Hepatocyte (in vitro differentiated cells): Measurements from ENCODE around the gene NDUFB3. TPM values are rescaled to one million over a fixed set of nuclear protein-coding genes. Genes with fewer than 3 reads are reported as not detected.

Experiments
- DNase-seq: peaks from one replicate; pipeline ENCODE4 v3.0.0-alpha.2; 2016; ENCODE audit warnings: low spot score
- H2AFZ ChIP-seq: fragments of 200-600 bp; sonication (generic); 2 replicates; pipeline ENCODE4 v1.6.0; 2016; ENCODE audit warnings: antibody characterized with exemption, mild to moderate bottlenecking
- H3K27ac ChIP-seq: fragments of 200-600 bp; sonication (generic); 2 replicates; pipeline ENCODE4 v1.5.1; 2016; ENCODE audit warnings: mild to moderate bottlenecking
- H3K27me3 ChIP-seq: fragments of 200-600 bp; sonication (generic); 2 replicates; pipeline ENCODE4 v1.6.1; 2016
- H3K36me3 ChIP-seq: fragments of 200-600 bp; sonication (generic); replicated peaks from 2 replicates; pipeline ENCODE4 v1.5.1; 2016; ENCODE audit warnings: low read depth; ENCODE audit not compliant: insufficient read depth
- H3K4me1 ChIP-seq: fragments of 200-600 bp; sonication (generic); 2 replicates; pipeline ENCODE4 v1.5.1; 2016; ENCODE audit warnings: mild to moderate bottlenecking, moderate library complexity; ENCODE audit not compliant: insufficient read depth
- H3K4me2 ChIP-seq: fragments of 200-600 bp; sonication (generic); 2 replicates; pipeline ENCODE4 v1.6.0; 2016
- H3K4me3 ChIP-seq: fragments of 200-600 bp; sonication (generic); 2 replicates; pipeline ENCODE4 v1.5.1; 2016; ENCODE audit warnings: mild to moderate bottlenecking
- H3K79me2 ChIP-seq: fragments of 200-600 bp; sonication (generic); 2 replicates; pipeline ENCODE4 v1.6.0; 2017; ENCODE audit warnings: mild to moderate bottlenecking
- H3K9me2 ChIP-seq: fragments of 200-600 bp; sonication (generic); replicated peaks from 2 replicates; pipeline ENCODE4 v1.6.0; 2017; ENCODE audit warnings: mild to moderate bottlenecking; ENCODE audit not compliant: insufficient read depth
- H3K9me3 ChIP-seq: fragments of 200-600 bp; sonication (generic); 2 replicates; pipeline ENCODE4 v1.5.1; 2016; ENCODE audit warnings: low read depth, mild to moderate bottlenecking
- H4K20me1 ChIP-seq: fragments of 200-600 bp; sonication (generic); 2 replicates; pipeline ENCODE4 v1.6.0; 2016; ENCODE audit warnings: mild to moderate bottlenecking; ENCODE audit not compliant: insufficient read depth, poor library complexity, severe bottlenecking
- CTCF ChIP-seq: fragments of 200-600 bp; sonication (generic); IDR thresholded peaks from 2 replicates; pipeline ENCODE4 v1.5.1; 2016; ENCODE audit warnings: antibody characterized with exemption, mild to moderate bottlenecking; ENCODE audit not compliant: poor library complexity
- EZH2 ChIP-seq: fragments of 200-600 bp; sonication (generic); IDR thresholded peaks from 2 replicates; pipeline ENCODE4 v1.6.1; 2016; ENCODE audit warnings: antibody characterized with exemption, mild to moderate bottlenecking, borderline replicate concordance
- EZH2phosphoT487 ChIP-seq: fragments of 200-600 bp; sonication (generic); IDR thresholded peaks from one replicate; pipeline ENCODE4 v1.6.1; 2018; ENCODE audit warnings: antibody characterized with exemption, mild to moderate bottlenecking, low read depth, moderate library complexity; ENCODE audit not compliant: unreplicated experiment, severe bottlenecking
- WGBS: methylation state at CpG from one replicate; pipeline ENCODE4 v1.1.6; 2016; ENCODE audit warnings: low lambda C conversion rate; ENCODE audit errors: missing lambda C conversion rate; 5-methylcytosine and 5-hydroxymethylcytosine counted together
- polyA plus RNA-seq: library from polyadenylated mRNA; unstranded; fragments of >200 nt; fragmentation: Nextera tagmentation; extraction: Ambion mirVana; gene quantifications from 2 replicates; pipeline ENCODE4 v1.2.1, GENCODE V29; 2016
- total RNA-seq: library from RNA; depleted of rRNA; stranded (reverse); fragments of >200 nt; gene quantifications from 2 replicates; pipeline ENCODE4 v1.2.3, GENCODE V29; 2014

The NDUFB3 gene
- total and polyA plus RNA-seq, 2 experiments from 2014 or later: 96.2 to 229 TPM

GRCh38 chr2:201084863-201085262 lies 13.1 kb downstream of the NDUFB3 start:
- Histone ChIP-seq H3K27ac (no peak overlapping the region), H3K4me1 (no peaks in the 10 kb centered on the region), H4K20me1 (no peaks in the 10 kb centered on the region), H3K36me3 (no peaks in the 10 kb centered on the region), H2AFZ (no peak overlapping the region), H3K4me3 (no peak overlapping the region), H3K4me2 (no peak overlapping the region), H3K27me3 (no peaks in the 10 kb centered on the region), H3K9me3 (no peaks in the 10 kb centered on the region), H3K79me2 (peaks cover 6% of the 10 kb centered on the region), H3K9me2 (no peaks in the 10 kb centered on the region)
- WGBS: 92% methylated on average over 2 of the region's 2 CpGs
- no peak for DNase-seq
- TF ChIP-seq EZH2 (no peak), EZH2phosphoT487 (no peak), CTCF (no peak)

- no peaks in the 10 kb centered on the region for H3K9me3 ChIP-seq
- H3K9me2 ChIP-seq: no peaks in the 10 kb centered on the region
- no peaks in the 10 kb centered on the region for H3K36me3 ChIP-seq
- no peaks in the 10 kb centered on the region for H3K27me3 ChIP-seq
- no peak overlapping the region for H3K27ac ChIP-seq
- no peak overlapping the region for H3K4me2 ChIP-seq
- H4K20me1 ChIP-seq: no peaks in the 10 kb centered on the region
- no peaks in the 10 kb centered on the region for H3K4me1 ChIP-seq
- H3K4me3 ChIP-seq: no peak overlapping the region
- DNase-seq: no peak
- no peaks in the 10 kb centered on the region for H3K79me2 ChIP-seq
- TF ChIP-seq EZH2phosphoT487: no peak
- TF ChIP-seq EZH2: no peak
- no peak for TF ChIP-seq CTCF
- H2AFZ ChIP-seq: no peak overlapping the region
- 94% methylated on average over 4 of the region's 4 CpGs for WGBS
Measured at GRCh38 chr2:201090574-201090973, 18.8 kb downstream of the NDUFB3 start.

GRCh38 chr2:201093573-201093972 lies 21.8 kb downstream of the NDUFB3 start:
- Histone ChIP-seq H3K79me2 (no peaks in the 10 kb centered on the region), H3K4me3 (no peak overlapping the region), H3K36me3 (no peaks in the 10 kb centered on the region), H3K27ac (no peak overlapping the region), H3K27me3 (no peaks in the 10 kb centered on the region), H3K9me3 (no peaks in the 10 kb centered on the region), H4K20me1 (no peaks in the 10 kb centered on the region), H3K4me2 (no peak overlapping the region), H3K4me1 (no peaks in the 10 kb centered on the region), H3K9me2 (no peaks in the 10 kb centered on the region), H2AFZ (no peak overlapping the region)
- DNase-seq: no peak
- TF ChIP-seq EZH2phosphoT487 (no peak), CTCF (no peak), EZH2 (no peak)
- 97% methylated on average over 5 of the region's 5 CpGs for WGBS

GRCh38 chr2:201100497-201100896 lies 28.7 kb downstream of the NDUFB3 start:
- Histone ChIP-seq H3K27ac (no peak overlapping the region), H3K27me3 (no peaks in the 10 kb centered on the region), H3K4me2 (no peak overlapping the region), H3K4me1 (no peaks in the 10 kb centered on the region), H3K9me3 (no peaks in the 10 kb centered on the region), H3K36me3 (no peaks in the 10 kb centered on the region), H2AFZ (no peak overlapping the region), H3K9me2 (no peaks in the 10 kb centered on the region), H4K20me1 (no peaks in the 10 kb centered on the region), H3K4me3 (no peak overlapping the region), H3K79me2 (no peaks in the 10 kb centered on the region)
- no peak for DNase-seq
- WGBS: 100% methylated on average over 3 of the region's 3 CpGs
- TF ChIP-seq EZH2phosphoT487 (no peak), EZH2 (no peak), CTCF (no peak)
